Caco-2 (cell line): ENCODE data around the gene KCNJ12. TPM values are rescaled to one million over a fixed set of nuclear protein-coding genes. Genes with fewer than 3 reads are reported as not detected.

Experiments used
- BruUV-seq: library from RNA; stranded (reverse); fragments of 400-500 nt; replicated peaks from 2 replicates; lab custom pipeline; 2021; lab: Mats Ljungman, UMichigan
- CTCF ChIA-PET: fragments of 300-600 bp; sonication (Branson Sonifier 250); formaldehyde crosslinking; loops from one replicate; lab custom pipeline; 2022; ENCODE audit warnings: antibody characterized with exemption; lab: Charles Lee
- POLR2A ChIA-PET: fragments of 300-600 bp; sonication (Branson Sonifier 250); formaldehyde crosslinking; loops from one replicate; lab custom pipeline; 2022; ENCODE audit warnings: antibody characterized with exemption; lab: Charles Lee
- DNase-seq, 2 experiments: peaks; one replicate each; pipeline versions ENCODE4 v3.0.0 to v3.0.0-alpha.2; 2020 to 2022
- H3K27me3 ChIP-seq: replicated peaks from 2 replicates; pipeline ENCODE4 v1.6.0; 2011; ENCODE audit warnings: low read length; ENCODE audit not compliant: control insufficient read depth, insufficient read depth
- H3K36me3 ChIP-seq: 2 replicates; pipeline ENCODE4 v1.5.1; 2011; ENCODE audit warnings: low read length; ENCODE audit not compliant: control insufficient read depth, insufficient read depth
- H3K4me1 ChIP-seq: fragments of 250-450 bp; sonication (Bioruptor Pico); 2 replicates; pipeline ENCODE4 v1.5.1; 2020; ENCODE audit warnings: mild to moderate bottlenecking
- H3K4me3 ChIP-seq: 2 replicates; pipeline ENCODE4 v1.5.1; 2011; ENCODE audit warnings: low read depth, mild to moderate bottlenecking, control low read depth, low read length
- H3K9me3 ChIP-seq: fragments of 250-450 bp; sonication (Bioruptor Pico); 2 replicates; pipeline ENCODE4 v1.5.1; 2020; ENCODE audit warnings: mild to moderate bottlenecking, moderate library complexity
- H3K27ac Mint-ChIP-seq: one replicate; pipeline ENCODE4 v1.8.0; 2022; ENCODE audit warnings: mixed read lengths; ENCODE audit not compliant: unreplicated experiment
- H3K27me3 Mint-ChIP-seq: one replicate; pipeline ENCODE4 v1.8.0; 2022; ENCODE audit warnings: mixed read lengths; ENCODE audit not compliant: insufficient read depth, unreplicated experiment
- H3K36me3 Mint-ChIP-seq: one replicate; pipeline ENCODE4 v1.8.0; 2022; ENCODE audit warnings: mild to moderate bottlenecking, mixed read lengths; ENCODE audit not compliant: insufficient read depth, unreplicated experiment
- H3K4me1 Mint-ChIP-seq: one replicate; pipeline ENCODE4 v1.8.0; 2022; ENCODE audit warnings: low read depth, mixed read lengths; ENCODE audit not compliant: unreplicated experiment
- H3K4me3 Mint-ChIP-seq: one replicate; pipeline ENCODE4 v1.8.0; 2022; ENCODE audit warnings: mild to moderate bottlenecking, moderate library complexity, mixed read lengths; ENCODE audit not compliant: unreplicated experiment
- H3K9me3 Mint-ChIP-seq: one replicate; pipeline ENCODE4 v1.8.0; 2022; ENCODE audit warnings: mixed read lengths; ENCODE audit not compliant: unreplicated experiment
- CTCF ChIP-seq, 2 experiments: fragments of 200-600 bp in 1 of 2; IDR thresholded peaks; 1 replicate in 1 of 2; 2 replicates in 1 of 2; pipeline versions ENCODE4 v1.5.1 to v1.8.0; 2011 to 2022; ENCODE audit warnings: antibody characterized with exemption in 1 of 2, control low read depth in 1 of 2, inconsistent platforms in 1 of 2, low read depth in 1 of 2, low read length in 1 of 2, mild to moderate bottlenecking in 1 of 2, moderate library complexity in 1 of 2; ENCODE audit not compliant: insufficient read depth in 1 of 2, severe bottlenecking in 1 of 2, unreplicated experiment in 1 of 2
- intact Hi-C: fragments of 100-400 bp; cut with micrococcal nuclease; formaldehyde crosslinking; loops from one replicate; pipeline ENCODE4 v1.10.0; 2022; ENCODE audit not compliant: unreplicated experiment
- total RNA-seq: library from RNA; stranded (reverse); gene quantifications from 2 replicates; pipeline ENCODE4 v1.2.3, GENCODE V29; 2022

KCNJ12 gene
- total RNA-seq, 1 experiment from 2014 or later: 0.07 TPM

GRCh38 chr17:21460358-21460757 lies 84.2 kb downstream of the KCNJ12 start:
- Mint-ChIP-seq H3K27me3 (peaks cover 18% of the 10 kb centered on the region), H3K4me3 (no peak overlapping the region), H3K9me3 (no peaks in the 10 kb centered on the region), H3K4me1 (peaks cover 7% of the 10 kb centered on the region), H3K27ac (no peak overlapping the region), H3K36me3 (no peaks in the 10 kb centered on the region)
- no peak overlapping the region for H3K4me3 ChIP-seq
- H3K4me1 ChIP-seq: no peaks in the 10 kb centered on the region
- no peak for TF ChIP-seq CTCF (IDR thresholded peaks at IDR 0.05; ENCODE audit: insufficient read depth in 1 of 2, low read depth in 1 of 2, low read length in 1 of 2, severe bottlenecking in 1 of 2, unreplicated experiment in 1 of 2)
- no peaks in the 10 kb centered on the region for H3K27me3 ChIP-seq
- no peaks in the 10 kb centered on the region for H3K36me3 ChIP-seq
- no TSS peak for BruUV-seq
- intact Hi-C loops: no loop called here
- ChIA-PET CTCF (no interaction called here), POLR2A (no interaction called here)
- no peak for DNase-seq
- H3K9me3 ChIP-seq: no peaks in the 10 kb centered on the region

- H3K27me3 Mint-ChIP-seq: peaks cover 15% of the 10 kb centered on the region
- H3K4me1 Mint-ChIP-seq: peaks cover 2% of the 10 kb centered on the region
- no peak for DNase-seq
- ChIA-PET POLR2A (no interaction called here), CTCF (no interaction called here)
- Histone ChIP-seq H3K36me3 (no peaks in the 10 kb centered on the region), H3K4me3 (no peak overlapping the region), H3K4me1 (no peaks in the 10 kb centered on the region), H3K27me3 (no peaks in the 10 kb centered on the region), H3K9me3 (no peaks in the 10 kb centered on the region)
- no peaks in the 10 kb centered on the region for H3K9me3 Mint-ChIP-seq
- intact Hi-C loops: no loop called here
- no peak for TF ChIP-seq CTCF (IDR thresholded peaks at IDR 0.05; ENCODE audit: insufficient read depth in 1 of 2, low read depth in 1 of 2, low read length in 1 of 2, severe bottlenecking in 1 of 2, unreplicated experiment in 1 of 2)
- H3K4me3 Mint-ChIP-seq: no peak overlapping the region
- H3K36me3 Mint-ChIP-seq: no peaks in the 10 kb centered on the region
- no peak overlapping the region for H3K27ac Mint-ChIP-seq
- BruUV-seq: no TSS peak
These were observed 86.1 kb downstream of the KCNJ12 start for GRCh38 chr17:21462237-21462636.

- no peak overlapping the region for H3K27ac Mint-ChIP-seq
- no peaks in the 10 kb centered on the region for H3K4me1 Mint-ChIP-seq
- H3K9me3 ChIP-seq: no peaks in the 10 kb centered on the region
- H3K4me3 ChIP-seq: no peak overlapping the region
- no peak for DNase-seq
- intact Hi-C loops: no loop called here
- ChIA-PET POLR2A (no interaction called here), CTCF (no interaction called here)
- H3K27me3 Mint-ChIP-seq: peaks cover 17% of the 10 kb centered on the region
- no peaks in the 10 kb centered on the region for H3K36me3 Mint-ChIP-seq
- no peaks in the 10 kb centered on the region for H3K27me3 ChIP-seq
- H3K4me3 Mint-ChIP-seq: no peak overlapping the region
- no peaks in the 10 kb centered on the region for H3K9me3 Mint-ChIP-seq
- no peak for TF ChIP-seq CTCF (IDR thresholded peaks at IDR 0.05; ENCODE audit: insufficient read depth in 1 of 2, low read depth in 1 of 2, low read length in 1 of 2, severe bottlenecking in 1 of 2, unreplicated experiment in 1 of 2)
- BruUV-seq: no TSS peak
- H3K36me3 ChIP-seq: no peaks in the 10 kb centered on the region
- H3K4me1 ChIP-seq: no peaks in the 10 kb centered on the region
These were observed 87.1 kb downstream of the KCNJ12 start for GRCh38 chr17:21463204-21463661.
